A549 (cell line): ENCODE data around the gene VDAC1. TPM values are rescaled to one million over a fixed set of nuclear protein-coding genes. Genes with fewer than 3 reads are reported as not detected.

Experiments
- ATAC-seq, 2 experiments: fragments of 200-7000 bp in 1 of 2; fragments of >200 bp in 1 of 2; cut with Nextera tagmentation in 1 of 2; cut with Tn5 transposase in 1 of 2; 3 replicates each; pipeline versions ENCODE4 v1.8.0 to v1.9.1; 2018 to 2020; ENCODE audit warnings: mild to moderate bottlenecking in 1 of 2, moderate library complexity in 1 of 2
- CTCF ChIA-PET: fragments of 300-600 bp; sonication (Branson Sonifier 250); formaldehyde crosslinking; extraction: SDS; loops from one replicate; lab custom pipeline; 2021; ENCODE audit warnings: antibody characterized with exemption, inconsistent platforms; lab: Yijun Ruan, JAX
- POLR2A ChIA-PET: fragments of 350-600 bp; formaldehyde crosslinking; extraction: SDS; loops from one replicate; lab custom pipeline; 2021; ENCODE audit warnings: antibody characterized with exemption, inconsistent platforms; lab: Yijun Ruan, JAX
- DNase-seq, 2 experiments: peaks; one replicate each; pipeline versions ENCODE4 v3.0.0 to v3.0.0-alpha.2; 2011 to 2016; ENCODE audit warnings: low read depth in 1 of 2, low spot score in 1 of 2
- FAIRE-seq: peaks from 2 replicates; lab custom pipeline; 2011; peaks lifted over from hg19 to GRCh38; lab: Jason Lieb, UNC
- H3K27ac ChIP-seq, 2 experiments: fragments of >200 bp; sonication (Bioruptor Twin); formaldehyde crosslinking; 3 replicates each; pipeline ENCODE4 v1.5.1; 2016 to 2017
- H3K4me1 ChIP-seq: fragments of >200 bp; sonication (Bioruptor Twin); formaldehyde crosslinking; 3 replicates; pipeline ENCODE4 v1.6.1; 2016
- H3K4me2 ChIP-seq: fragments of >200 bp; sonication (Bioruptor Twin); formaldehyde crosslinking; 3 replicates; pipeline ENCODE4 v1.6.1; 2016
- H3K4me3 ChIP-seq: fragments of >200 bp; sonication (Bioruptor Twin); formaldehyde crosslinking; 3 replicates; pipeline ENCODE4 v1.5.1; 2016
- H3K9me3 ChIP-seq: fragments of >200 bp; sonication (Bioruptor Twin); formaldehyde crosslinking; 3 replicates; pipeline ENCODE4 v1.6.1; 2016
- ATOH8 ChIP-seq: fragments of 250-450 bp; sonication (Bioruptor Pico); IDR thresholded peaks from 2 replicates; pipeline ENCODE4 v1.5.0; 2020; ENCODE audit warnings: low read depth, mild to moderate bottlenecking, moderate library complexity
- BCL3 ChIP-seq: fragments of >200 bp; sonication (Bioruptor Twin); formaldehyde crosslinking; IDR thresholded peaks from 3 replicates; pipeline ENCODE4 v1.6.1; 2016
- CEBPB ChIP-seq, 2 experiments: fragments of >200 bp in 1 of 2; sonication (Bioruptor Twin) in 1 of 2; formaldehyde crosslinking in 1 of 2; IDR thresholded peaks; 2 replicates each; pipeline ENCODE4 v1.6.1; 2012 to 2016
- CHD2 ChIP-seq: fragments of 150-350 bp; IDR thresholded peaks from 2 replicates; pipeline ENCODE4 v1.6.1; 2014; ENCODE audit warnings: low read length; ENCODE audit not compliant: partially characterized antibody
- E2F6 ChIP-seq: IDR thresholded peaks from 2 replicates; pipeline ENCODE4 v1.6.1; 2012; ENCODE audit warnings: low read depth, borderline replicate concordance
- HDAC2 ChIP-seq: fragments of 200-600 bp; sonication (generic); IDR thresholded peaks from 2 replicates; pipeline ENCODE4 v1.6.1; 2016
- HES2 ChIP-seq: fragments of >200 bp; sonication (Bioruptor Twin); formaldehyde crosslinking; IDR thresholded peaks from 2 replicates; pipeline ENCODE4 v1.6.1; 2016
- HOXA7 ChIP-seq: fragments of 250-450 bp; sonication (Bioruptor Pico); IDR thresholded peaks from 2 replicates; pipeline ENCODE4 v1.5.0; 2020; ENCODE audit warnings: mild to moderate bottlenecking, moderate library complexity
- KDM5A ChIP-seq: fragments of 200-600 bp; sonication (generic); IDR thresholded peaks from 2 replicates; pipeline ENCODE4 v1.6.1; 2016; ENCODE audit warnings: antibody characterized with exemption, mild to moderate bottlenecking
- MAFK ChIP-seq: fragments of 450-650 bp; IDR thresholded peaks from 2 replicates; pipeline ENCODE4 v1.6.1; 2014; ENCODE audit not compliant: partially characterized antibody
- MAZ ChIP-seq: fragments of 150-350 bp; IDR thresholded peaks from 2 replicates; pipeline ENCODE4 v1.6.1; 2014; ENCODE audit warnings: antibody characterized with exemption, low read depth, low read length, borderline replicate concordance
- PBX3 ChIP-seq: IDR thresholded peaks from 2 replicates; pipeline ENCODE4 v1.6.1; 2012
- RAD21 ChIP-seq, 2 experiments: fragments of >200 bp in 1 of 2; sonication (Bioruptor Twin) in 1 of 2; formaldehyde crosslinking in 1 of 2; IDR thresholded peaks in 1 of 2; conservative IDR thresholded peaks in 1 of 2; 2 replicates in 1 of 2; 3 replicates in 1 of 2; pipeline ENCODE4 v1.6.1; 2012 to 2018; ENCODE audit warnings: inconsistent platforms in 1 of 2
- RCOR1 ChIP-seq: fragments of 150-350 bp; IDR thresholded peaks from 2 replicates; pipeline ENCODE4 v1.6.1; 2014; ENCODE audit warnings: antibody characterized with exemption, low read length, low read depth
- RFX5 ChIP-seq: fragments of 450-650 bp; IDR thresholded peaks from 2 replicates; pipeline ENCODE4 v1.7.1; 2014; ENCODE audit warnings: antibody characterized with exemption, mild to moderate bottlenecking, moderate library complexity
- RNF2 ChIP-seq: fragments of 200-600 bp; sonication (generic); IDR thresholded peaks from 2 replicates; pipeline ENCODE4 v1.6.1; 2016; ENCODE audit warnings: low read depth, mild to moderate bottlenecking, antibody characterized with exemption, moderate library complexity, borderline replicate concordance
- TFCP2L1 ChIP-seq: fragments of 250-450 bp; sonication (Bioruptor Pico); IDR thresholded peaks from 2 replicates; pipeline ENCODE4 v1.5.0; 2021; ENCODE audit warnings: mild to moderate bottlenecking
- TP53 ChIP-seq: fragments of 250-450 bp; sonication (Bioruptor Pico); IDR thresholded peaks from 2 replicates; pipeline ENCODE4 v1.5.0; 2021; ENCODE audit warnings: mild to moderate bottlenecking, moderate library complexity
- ZC3H11A ChIP-seq: fragments of 450-650 bp; IDR thresholded peaks from 2 replicates; pipeline ENCODE4 v1.6.1; 2014; ENCODE audit warnings: antibody characterized with exemption, mild to moderate bottlenecking
- ZFP36 ChIP-seq: fragments of 450-650 bp; IDR thresholded peaks from 2 replicates; pipeline ENCODE4 v1.6.1; 2014; ENCODE audit warnings: borderline replicate concordance; ENCODE audit not compliant: partially characterized antibody
- ZNF302 ChIP-seq: fragments of 250-450 bp; sonication (Bioruptor Pico); IDR thresholded peaks from 2 replicates; pipeline ENCODE4 v1.9.0; 2021; ENCODE audit warnings: inconsistent platforms, mild to moderate bottlenecking, moderate library complexity
- WGBS: methylation state at CpG from one replicate; pipeline ENCODE4 v1.1.6; 2017; ENCODE audit errors: missing lambda C conversion rate; 5-methylcytosine and 5-hydroxymethylcytosine counted together
- polyA plus RNA-seq, 4 experiments: library from polyadenylated mRNA; depleted of rRNA in 3 of 4; stranded (reverse); fragments of >200 nt; fragmentation: RNase III in 1 of 4; extraction: RNeasy Plus Mini Kit Qiagen cat#74134 plus additional on column Dnase treatment in 1 of 4; gene quantifications; 2 replicates in 3 of 4; 3 replicates in 1 of 4; pipeline ENCODE4 v1.2.3, GENCODE V29; 2011 to 2017

Gene VDAC1
- polyA plus RNA-seq, 2 of the 4 experiments (the other 2 are of a cell fraction), result 369 to 442 TPM

- H3K27ac ChIP-seq, result no peak overlapping the region; a peak in 1 of 6 replicates
- H3K4me3 ChIP-seq, result no peak overlapping the region
- H3K4me1 ChIP-seq, result peaks cover 51% of the 10 kb centered on the region
- DNase-seq (no peak), FAIRE-seq (no peak), ATAC-seq (no peak)
- H3K4me2 ChIP-seq, result peak overlapping the region; percentile 39
- WGBS, result 28% methylated on average over 2 of the region's 2 CpGs
- no peaks in the 10 kb centered on the region for H3K9me3 ChIP-seq
- CTCF ChIA-PET, result interaction anchor here (0.9 to 9.8 kb wide), 5 partner anchors 8 to 46 kb away, joined by 3 to 91 read pairs (median 3); no protein-coding TSS in a partner anchor
- POLR2A ChIA-PET, result interaction anchor here (1.2 kb wide), 1 partner anchor 12 kb away, joined by 3 read pairs; the partner anchor contains the start of gene VDAC1
- TF ChIP-seq TP53 (no peak), HDAC2 (no peak), BCL3 (no peak), CEBPB (IDR thresholded peaks at IDR 0.05) (no peak), ZFP36 (no peak), ATOH8 (CRISPR knock-in tag) (no peak)
These were observed 11.4 kb downstream of the VDAC1 start for GRCh38 chr5:133993185-133993936.

- Histone ChIP-seq H3K9me3 (no peaks in the 10 kb centered on the region), H3K4me3 (no peak overlapping the region), H3K4me2 (peak overlapping the region; percentile 39), H3K4me1 (peaks cover 50% of the 10 kb centered on the region), H3K27ac (no peak overlapping the region)
- DNase-seq, result no peak
- TF ChIP-seq KDM5A (no peak), HOXA7 (CRISPR knock-in tag) (no peak), HES2 (no peak), MAFK (no peak), CEBPB (IDR thresholded peaks at IDR 0.05) (no peak), ZC3H11A (no peak), PBX3 (no peak), RAD21 (conservative IDR thresholded peaks at IDR 0.05 in 1 of 2, IDR thresholded peaks at IDR 0.05 in 1 of 2) (no peak), RNF2 (no peak), TFCP2L1 (CRISPR knock-in tag) (no peak), RCOR1 (no peak), CHD2 (no peak), MAZ (no peak), E2F6 (no peak), RFX5 (no peak), ZNF302 (no peak)
- ATAC-seq, result no peak
- POLR2A ChIA-PET, result interaction anchor here (1.2 kb wide), 1 partner anchor 13 kb away, joined by 3 read pairs; the partner anchor contains the start of gene VDAC1
- FAIRE-seq, result no peak
- WGBS, result 83% methylated on average over 8 of the region's 8 CpGs
- CTCF ChIA-PET, result interaction anchor here (0.5 to 9.8 kb wide), 7 partner anchors 8 to 778 kb away, joined by 3 to 91 read pairs (median 4); no protein-coding TSS in a partner anchor
These were observed 12.2 kb downstream of the VDAC1 start for GRCh38 chr5:133992429-133993155.
